A673 (cell line): Measurements from ENCODE around the gene WDR62.

Source experiments
- CTCF ChIP-seq: fragments of 300-800, 200-600 bp; sonication (generic); conservative IDR thresholded peaks from 2 replicates; pipeline ENCODE4 v1.5.1; 2017; ENCODE audit warnings: low read depth, mild to moderate bottlenecking, antibody characterized with exemption, low read length, moderate library complexity, mixed read lengths
- EZH2 ChIP-seq: fragments of 200-600 bp; sonication (generic); IDR thresholded peaks from 2 replicates; pipeline ENCODE4 v1.6.1; 2017; ENCODE audit warnings: borderline replicate concordance, low read depth, mild to moderate bottlenecking, mixed read lengths, antibody characterized with exemption, low read length; ENCODE audit not compliant: poor library complexity, severe bottlenecking

DNA sequence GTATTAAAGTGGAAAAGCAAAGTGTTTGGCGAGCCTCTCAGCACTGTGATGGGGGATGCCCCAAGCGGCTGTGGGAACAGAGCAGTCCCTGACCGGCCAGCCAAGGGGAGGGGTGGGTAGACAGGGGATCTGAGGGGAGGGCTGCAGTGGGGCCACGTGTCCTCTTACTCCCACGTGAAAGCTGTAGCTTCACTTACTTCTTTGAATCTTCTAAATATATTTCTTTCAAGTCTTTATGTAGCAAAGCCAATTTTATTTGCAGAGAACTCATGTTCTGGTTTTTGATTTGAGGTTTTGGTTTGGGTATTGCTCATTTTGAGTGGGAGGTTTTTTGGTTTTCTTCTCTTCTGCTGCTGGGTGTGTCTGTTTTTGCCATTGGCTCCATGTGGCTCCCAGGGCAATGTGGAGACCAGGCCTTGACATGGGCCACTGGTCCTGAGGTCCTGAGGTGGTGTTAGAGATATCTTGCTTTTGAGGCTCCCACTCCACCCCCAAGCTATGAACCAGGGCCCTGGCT is 38.5 kb downstream of the WDR62 start:
- TF ChIP-seq CTCF (no peak), EZH2 (no peak)
